HEK293T (cell line): ENCODE results near the gene SLC8A3.

ENCODE experiments used
- CTCF ChIA-PET: fragments of 350-600 bp; formaldehyde crosslinking; extraction: SDS; loops from one replicate; lab custom pipeline; 2021; ENCODE audit warnings: antibody characterized with exemption, inconsistent platforms; lab: Yijun Ruan, JAX
- POLR2A ChIA-PET: fragments of 350-600 bp; formaldehyde crosslinking; extraction: SDS; loops from one replicate; lab custom pipeline; 2020; ENCODE audit warnings: antibody characterized with exemption, inconsistent platforms; lab: Yijun Ruan, JAX
- DNase-seq: peaks from one replicate; pipeline ENCODE4 v3.0.0; 2012; ENCODE audit warnings: mixed read lengths; ENCODE audit errors: extremely low spot score
- ARNT ChIP-seq: fragments of 450-650 bp; IDR thresholded peaks from 2 replicates; pipeline ENCODE4 v1.6.1; 2017; ENCODE audit warnings: mild to moderate bottlenecking
- BHLHE40 ChIP-seq: fragments of 450-650 bp; IDR thresholded peaks from 2 replicates; pipeline ENCODE4 v1.6.1; 2016; ENCODE audit warnings: mild to moderate bottlenecking, moderate library complexity, borderline replicate concordance
- CTBP1 ChIP-seq: fragments of 450-650 bp; IDR thresholded peaks from 2 replicates; pipeline ENCODE4 v1.6.1; 2016; ENCODE audit warnings: borderline replicate concordance
- ELF4 ChIP-seq: fragments of 450-650 bp; IDR thresholded peaks from 2 replicates; pipeline ENCODE4 v1.6.1; 2017; ENCODE audit warnings: antibody characterized with exemption
- FOXA1 ChIP-seq: fragments of 450-650 bp; IDR thresholded peaks from 2 replicates; pipeline ENCODE4 v1.6.1; 2016; ENCODE audit warnings: mild to moderate bottlenecking
- FOXK2 ChIP-seq: fragments of 450-650 bp; IDR thresholded peaks from 2 replicates; pipeline ENCODE4 v1.6.1; 2016; ENCODE audit warnings: mild to moderate bottlenecking
- FOXM1 ChIP-seq: fragments of 450-650 bp; IDR thresholded peaks from 2 replicates; pipeline ENCODE4 v1.6.1; 2017; ENCODE audit warnings: mild to moderate bottlenecking, borderline replicate concordance
- HDGF ChIP-seq: fragments of 450-650 bp; IDR thresholded peaks from 2 replicates; pipeline ENCODE4 v1.6.1; 2017; ENCODE audit warnings: antibody characterized with exemption, borderline replicate concordance
- L3MBTL2 ChIP-seq: fragments of 450-650 bp; conservative IDR thresholded peaks from 2 replicates; pipeline ENCODE4 v1.6.1; 2016; ENCODE audit warnings: mild to moderate bottlenecking
- LEF1 ChIP-seq: fragments of 450-650 bp; IDR thresholded peaks from 2 replicates; pipeline ENCODE4 v1.6.1; 2017; ENCODE audit warnings: mild to moderate bottlenecking, borderline replicate concordance
- NFRKB ChIP-seq: fragments of 450-650 bp; IDR thresholded peaks from 2 replicates; pipeline ENCODE4 v1.6.1; 2016; ENCODE audit warnings: mild to moderate bottlenecking, moderate library complexity
- PKNOX1 ChIP-seq: fragments of 450-650 bp; IDR thresholded peaks from 2 replicates; pipeline ENCODE4 v1.6.1; 2016
- SP1 ChIP-seq: fragments of 450-650 bp; IDR thresholded peaks from 2 replicates; pipeline ENCODE4 v1.6.1; 2017
- SUZ12 ChIP-seq: fragments of 450-650 bp; IDR thresholded peaks from 2 replicates; pipeline ENCODE4 v1.6.1; 2016; ENCODE audit warnings: mild to moderate bottlenecking
- TARDBP ChIP-seq: fragments of 450-650 bp; IDR thresholded peaks from 2 replicates; pipeline ENCODE4 v1.6.1; 2016
- ZNF384 ChIP-seq: fragments of 450-650 bp; IDR thresholded peaks from 2 replicates; pipeline ENCODE4 v1.6.1; 2016

The SLC8A3 gene

GRCh38 chr14:70073924-70074566, 114.7 kb downstream of the SLC8A3 start:
- ChIA-PET POLR2A (interaction anchor here (1.2 kb wide), 1 partner anchor 194 kb away, joined by 5 read pairs; the partner anchor contains the start of gene SMOC1), CTCF (interaction anchor here (0.5 to 3.6 kb wide), 11 partner anchors 9 to 283 kb away, joined by 3 to 22 read pairs (median 6); no protein-coding TSS in a partner anchor)
- no peak for TF ChIP-seq LEF1
- TF ChIP-seq PKNOX1: no peak
- TF ChIP-seq SP1: no peak
- TF ChIP-seq FOXK2: no peak
- no peak for TF ChIP-seq ZNF384
- no peak for TF ChIP-seq ELF4
- TF ChIP-seq HDGF: no peak
- no peak for TF ChIP-seq BHLHE40
- no peak for TF ChIP-seq TARDBP
- DNase-seq: peak; percentile 83

- no peak for DNase-seq
- TF ChIP-seq FOXM1: no peak
- TF ChIP-seq SP1: no peak
- no peak for TF ChIP-seq ZNF384
- TF ChIP-seq PKNOX1: no peak
- TF ChIP-seq TARDBP: no peak
- no peak for TF ChIP-seq CTBP1
- no peak for TF ChIP-seq ELF4
- ChIA-PET CTCF (no interaction called here), POLR2A (no interaction called here)
Observed at GRCh38 chr14:70069186-70069585, 119.6 kb downstream of the SLC8A3 start.

GRCh38 chr14:70067810-70068209, 120.9 kb downstream of the SLC8A3 start:
- no peak for TF ChIP-seq SUZ12
- no peak for TF ChIP-seq TARDBP
- TF ChIP-seq ELF4: no peak
- TF ChIP-seq LEF1: no peak
- no peak for TF ChIP-seq BHLHE40
- TF ChIP-seq HDGF: no peak
- TF ChIP-seq FOXA1: no peak
- no peak for TF ChIP-seq FOXK2
- no peak for TF ChIP-seq SP1
- no peak for TF ChIP-seq FOXM1
- no peak for TF ChIP-seq ZNF384
- no peak for TF ChIP-seq CTBP1
- no peak for TF ChIP-seq PKNOX1
- TF ChIP-seq ARNT: no peak
- no peak for TF ChIP-seq NFRKB
- no peak for TF ChIP-seq L3MBTL2
- ChIA-PET POLR2A (no interaction called here), CTCF (interaction anchor here (0.6 kb wide), 1 partner anchor 28 kb away, joined by 3 read pairs; no protein-coding TSS in a partner anchor)
- DNase-seq: no peak

- DNase-seq: no peak
- POLR2A ChIA-PET: no interaction called here
- CTCF ChIA-PET: no interaction called here
- TF ChIP-seq FOXM1: no peak
- TF ChIP-seq HDGF: no peak
- no peak for TF ChIP-seq FOXK2
- no peak for TF ChIP-seq L3MBTL2
Observed at GRCh38 chr14:70064136-70064865, 124.5 kb downstream of the SLC8A3 start.

DNA sequence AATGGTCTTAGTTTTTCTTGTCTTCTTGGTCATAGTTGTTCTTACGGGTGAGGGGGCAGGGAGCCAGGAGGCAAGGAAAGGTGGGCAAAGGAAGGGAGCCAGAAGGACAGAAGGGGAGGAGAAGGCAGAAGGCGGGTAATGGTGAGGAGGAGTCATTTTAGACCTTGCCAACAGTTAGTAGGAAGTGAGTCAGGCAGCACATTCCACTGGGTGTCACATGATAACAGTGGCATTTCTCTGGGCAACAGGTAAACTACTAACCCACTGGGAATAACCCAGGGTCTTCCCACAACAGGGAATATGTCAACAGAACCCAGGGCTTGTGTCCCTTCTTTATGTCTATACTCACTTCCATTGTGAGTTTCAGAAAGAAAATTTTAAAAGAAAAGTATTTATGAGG, 127.6 kb downstream of the SLC8A3 start:
- ChIA-PET POLR2A (no interaction called here), CTCF (no interaction called here)
- no peak for DNase-seq
- TF ChIP-seq SUZ12: no peak

GRCh38 chr14:70059545-70059944, 129.2 kb downstream of the SLC8A3 start:
- DNase-seq: no peak
- CTCF ChIA-PET: no interaction called here
- TF ChIP-seq NFRKB: no peak
- POLR2A ChIA-PET: no interaction called here

GRCh38 chr14:70057519-70058136, 131.1 kb downstream of the SLC8A3 start:
- DNase-seq: no peak
- TF ChIP-seq ZNF384: no peak
- TF ChIP-seq LEF1: no peak
- no peak for TF ChIP-seq NFRKB
- TF ChIP-seq ELF4: no peak
- no peak for TF ChIP-seq SUZ12
- no peak for TF ChIP-seq FOXK2
- TF ChIP-seq HDGF: no peak
- TF ChIP-seq ARNT: no peak
- no peak for TF ChIP-seq SP1
- TF ChIP-seq CTBP1: no peak
- TF ChIP-seq PKNOX1: no peak
- no peak for TF ChIP-seq FOXM1
- no peak for TF ChIP-seq L3MBTL2
- TF ChIP-seq TARDBP: no peak
- TF ChIP-seq FOXA1: no peak
- no peak for TF ChIP-seq BHLHE40
- ChIA-PET CTCF (interaction anchor here (1.1 kb wide), 1 partner anchor 30 kb away, joined by 5 read pairs; no protein-coding TSS in a partner anchor), POLR2A (no interaction called here)
